Sciatic nerve (tissue), 2 donors: ENCODE measurements around the gene APOE. TPM values are rescaled to one million over a fixed set of nuclear protein-coding genes. Genes with fewer than 3 reads are reported as not detected.

ENCODE experiments used
- ATAC-seq: fragments of 200-7000 bp; cut with Tn5 transposase; one replicate; pipeline ENCODE4 v1.9.1; 2020; ENCODE audit warnings: mild to moderate bottlenecking, moderate library complexity
- DNase-seq: peaks from one replicate; pipeline ENCODE4 v3.0.0-alpha.2; 2020; ENCODE audit warnings: low spot score
- intact Hi-C: fragments of 100-400 bp; cut with DNase I; formaldehyde crosslinking; loops from one replicate; pipeline ENCODE4 v1.14.2; 2022
- total RNA-seq: library from RNA; stranded (reverse); fragmentation: NEBNext Ultra II Directional; extraction: Animal tissue kit (Norgen Biotek cat#: 25700); gene quantifications from one replicate; pipeline ENCODE4 v1.2.1, GENCODE V29; 2021
- donor health status: DM: no; HTN: no; CAD: no.
- donor health status: DM: no; HTN: no; CAD: no.

APOE gene
- total RNA-seq, 1 donor from 2014 or later = 79.3 TPM

DNA sequence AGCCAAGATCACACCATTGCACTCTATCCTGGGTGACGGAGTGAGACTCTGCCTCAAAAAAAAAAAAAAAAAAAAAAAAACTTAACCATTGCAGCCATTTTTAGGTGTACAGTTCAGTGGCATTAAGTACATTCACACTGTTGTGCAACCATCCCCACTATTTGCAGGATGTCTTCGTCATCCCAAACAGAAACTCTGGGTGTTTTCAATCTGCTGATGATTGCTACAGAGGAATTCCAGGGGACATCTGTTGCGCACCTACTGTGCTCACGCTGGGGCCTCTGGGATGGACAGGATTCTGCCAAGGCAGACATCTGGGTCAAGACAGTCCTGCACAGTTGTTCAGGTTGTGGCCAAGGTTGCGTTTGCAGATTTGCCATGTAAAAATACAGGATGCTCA, 34.1 kb downstream of the APOE start:
- intact Hi-C loops = no loop called here
- DNase-seq = no peak
- no peak for ATAC-seq

DNA sequence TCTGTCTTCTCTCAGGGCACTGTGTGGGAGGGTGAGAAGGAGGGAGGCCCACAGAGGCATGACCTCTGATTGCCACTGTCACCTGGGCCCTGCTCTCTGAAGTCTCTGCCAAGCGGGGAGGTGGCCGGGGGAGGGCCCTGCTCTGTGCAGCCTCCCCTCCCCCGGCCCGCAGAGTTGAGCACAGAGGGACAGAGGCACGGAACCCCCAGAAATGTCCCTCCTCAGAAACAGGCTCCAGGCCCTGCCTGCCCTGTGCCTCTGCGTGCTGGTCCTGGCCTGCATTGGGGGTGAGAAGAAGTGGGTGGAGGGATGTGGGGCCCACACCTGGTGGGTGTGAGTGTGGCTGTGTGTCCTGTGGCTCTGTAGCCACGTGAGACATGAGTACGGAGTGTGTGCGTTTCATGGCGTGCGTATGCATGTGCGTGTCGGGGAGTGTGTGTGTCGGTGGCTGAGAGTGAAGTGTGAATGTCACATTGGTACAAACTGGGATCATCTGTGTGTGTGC, 36.5 kb downstream of the APOE start, which contains the start of gene APOC4:
Gene APOC4 (plus strand): TSS at position 171 of the 505 bp plus-strand sequence. CDS start 41 bp downstream, at position 212.
- intact Hi-C loops = no loop called here
- ATAC-seq (no peak), DNase-seq (no peak)

DNA sequence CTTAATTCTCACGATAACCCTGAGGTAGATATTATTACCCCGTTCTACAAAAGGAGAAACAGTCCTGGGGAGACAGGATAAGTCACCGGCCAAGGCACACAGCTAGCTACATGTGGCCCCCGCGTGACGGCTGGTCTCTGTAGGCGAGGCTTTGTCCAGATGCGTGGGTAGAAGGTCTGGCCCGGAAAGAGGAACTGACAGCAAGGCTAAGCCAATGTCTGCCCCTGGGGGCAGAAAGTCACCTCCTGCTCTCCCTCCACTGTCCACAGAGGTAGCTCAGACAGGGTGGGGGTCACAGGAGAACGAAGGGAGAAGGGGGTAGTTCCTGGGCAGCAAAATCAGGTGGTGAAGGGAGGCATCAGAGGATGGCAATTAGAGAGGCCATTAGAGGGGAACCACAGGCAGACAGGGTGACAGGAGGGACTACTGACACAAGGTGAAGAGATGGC, 38.2 kb downstream of the APOE start:
- DNase-seq = peak; percentile 81
- peak; percentile 83 for ATAC-seq
- intact Hi-C loops = no loop called here

DNA sequence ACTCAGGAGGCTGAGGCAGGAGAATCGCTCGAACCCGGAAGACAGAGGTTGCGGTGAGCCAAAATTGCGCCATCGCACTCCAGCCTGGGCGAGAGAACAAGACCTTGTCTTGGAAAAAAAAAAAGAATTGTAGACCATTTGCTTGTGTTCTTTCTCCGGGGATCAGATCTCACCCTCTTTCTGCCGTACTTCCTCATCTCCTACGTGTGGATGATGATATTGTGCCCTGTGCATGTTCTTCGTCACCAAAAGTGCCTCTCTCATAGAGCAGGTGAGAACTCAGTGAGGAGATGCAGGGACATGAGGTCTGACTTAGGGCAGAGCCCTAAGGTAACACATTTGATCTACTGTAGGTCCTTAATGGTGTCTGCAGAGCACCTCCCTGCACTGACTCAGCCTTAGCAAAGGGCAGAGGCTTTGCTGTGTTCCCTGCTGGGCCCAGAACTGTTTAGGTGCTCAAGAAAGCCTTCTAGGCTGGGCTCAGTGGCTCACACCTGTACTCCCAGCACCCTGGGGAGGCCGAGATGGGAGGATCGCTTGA, 41.5 kb downstream of the APOE start:
- DNase-seq (no peak), ATAC-seq (no peak)
- intact Hi-C loops = no loop called here

- intact Hi-C loops = no loop called here
- ATAC-seq (no peak), DNase-seq (no peak)
These were observed 42.6 kb downstream of the APOE start for GRCh38 chr19:44948237-44948636.

- intact Hi-C loops = no loop called here
- DNase-seq (no peak), ATAC-seq (no peak)
These were observed 43.3 kb downstream of the APOE start for GRCh38 chr19:44948763-44949374.

DNA sequence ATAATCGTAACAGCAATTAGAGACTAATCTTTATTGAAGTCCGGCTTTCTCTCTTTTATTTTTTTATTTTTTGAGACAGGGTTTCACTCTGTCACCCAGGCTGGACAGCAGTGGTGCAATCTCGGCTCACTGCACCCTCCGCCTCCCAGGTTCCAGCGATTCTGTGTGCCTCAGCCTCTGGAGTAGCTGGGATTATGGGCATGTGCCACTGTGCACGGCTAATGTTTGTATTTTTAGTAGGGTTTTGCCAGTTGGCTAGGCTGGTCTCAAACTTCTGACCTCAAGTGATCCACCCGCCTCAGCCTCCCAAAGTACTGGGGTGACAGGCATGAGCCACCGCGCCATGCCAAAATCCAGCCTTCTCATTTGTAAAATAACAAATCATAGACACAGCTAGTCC, 44.0 kb downstream of the APOE start:
- no peak for DNase-seq
- ATAC-seq = no peak
- intact Hi-C loops = no loop called here

- DNase-seq = peak; percentile 72
- intact Hi-C loops = no loop called here
- ATAC-seq = peak; percentile 7
These were observed 45.9 kb downstream of the APOE start for GRCh38 chr19:44951179-44952159.

DNA sequence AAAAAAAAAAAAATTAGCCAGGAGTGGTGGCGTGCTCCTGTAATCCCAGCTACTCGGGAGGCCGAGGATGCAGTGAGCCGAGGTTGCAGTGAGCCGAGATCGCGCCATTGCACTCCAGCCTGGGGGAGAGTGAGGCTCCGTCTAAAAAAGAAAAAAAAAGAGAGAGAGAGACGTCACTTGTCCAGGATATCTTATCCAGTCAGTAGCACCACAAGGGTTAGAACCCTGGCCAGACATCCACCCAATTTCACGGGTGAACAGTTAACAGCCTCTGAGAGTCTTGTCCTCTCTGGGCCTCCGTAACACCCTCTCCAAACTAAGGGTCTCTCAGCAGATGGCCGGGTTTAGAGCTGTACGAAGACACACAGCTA, 48.7 kb downstream of the APOE start:
- ATAC-seq = peak; percentile 0
- intact Hi-C loops = no loop called here
- no peak for DNase-seq

- intact Hi-C loops = loop anchor here (5.0 kb wide), 1 partner anchor 53 kb away; no protein-coding TSS in a partner anchor
- ATAC-seq = peak; percentile 97
- DNase-seq = peak; percentile 98
These were observed 49.3 kb downstream of the APOE start, which contains the start of gene CLPTM1 for GRCh38 chr19:44954649-44955504. CLPTM1 (plus strand) TSS chr19:44955380; CDS start chr19:44955396, 16 bp downstream.

- ATAC-seq (peak; percentile 8), DNase-seq (no peak)
- intact Hi-C loops = loop anchor here (5.0 kb wide), 1 partner anchor 53 kb away; no protein-coding TSS in a partner anchor
These were observed 50.2 kb downstream of the APOE start for GRCh38 chr19:44955505-44956439.

DNA sequence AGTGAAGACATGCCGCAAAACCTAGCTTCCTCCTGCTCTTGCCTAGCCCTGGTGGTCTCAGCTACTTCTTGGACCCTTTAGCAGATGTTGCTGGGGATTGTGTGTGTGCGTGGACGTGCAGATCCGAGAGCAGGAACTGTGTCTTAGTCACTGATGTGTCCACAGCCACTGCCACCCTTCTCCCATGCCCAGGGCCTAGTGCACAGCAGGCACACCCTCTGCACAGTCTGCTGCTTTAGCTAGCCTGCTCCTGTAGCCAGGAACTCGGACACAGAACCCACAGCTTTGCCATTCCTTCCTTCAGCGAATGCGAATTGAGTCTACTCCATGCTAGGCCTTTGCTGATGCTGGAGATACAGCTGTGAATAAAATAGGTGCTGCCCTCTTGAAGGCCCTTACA, 51.9 kb downstream of the APOE start:
- no peak for DNase-seq
- no peak for ATAC-seq
- intact Hi-C loops = loop anchor here (5.0 kb wide), 1 partner anchor 55 kb away; no protein-coding TSS in a partner anchor

DNA sequence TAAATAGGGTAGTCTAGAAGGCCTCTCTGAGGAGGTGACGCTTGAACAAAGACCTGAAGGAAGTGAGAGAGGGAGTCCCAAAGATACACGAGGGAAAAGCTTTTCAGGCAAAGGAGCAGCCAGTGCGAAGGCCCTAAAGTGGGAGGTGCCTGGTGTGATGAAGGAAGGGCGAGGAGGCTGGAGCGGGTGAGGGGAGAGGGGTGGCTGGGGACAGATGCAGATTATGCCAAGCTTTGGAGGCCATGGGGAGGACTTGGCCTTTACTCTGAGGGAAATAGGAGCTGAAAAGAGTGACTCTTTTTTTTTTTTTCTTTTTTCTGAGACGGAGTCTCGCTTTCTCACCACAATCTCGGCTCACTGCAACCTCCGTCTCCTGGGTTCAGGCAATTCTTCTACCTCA, 52.5 kb downstream of the APOE start:
- intact Hi-C loops = loop anchor here (5.0 kb wide), 1 partner anchor 56 kb away; no protein-coding TSS in a partner anchor
- DNase-seq (no peak), ATAC-seq (no peak)

Other genes with a start within 250 kb of the APOE start
- 23.4 TPM for gene CEACAM19, start 234.3 kb upstream of the APOE start, total RNA-seq
- gene CEACAM16, start 206.6 kb upstream of the APOE start, total RNA-seq = not detected
- gene BCL3, start 157.1 kb upstream of the APOE start, total RNA-seq = 117 TPM
- gene CBLC, start 127.9 kb upstream of the APOE start, total RNA-seq = not detected
- 164 TPM for gene BCAM, start 96.7 kb upstream of the APOE start, total RNA-seq
- gene NECTIN2, start 59.5 kb upstream of the APOE start, total RNA-seq = 115 TPM
- gene TOMM40, start 14.5 kb upstream of the APOE start, total RNA-seq = 29.1 TPM
- 29.0 TPM for gene APOC1, start 8.8 kb downstream of the APOE start, total RNA-seq
- not detected for gene APOC4, start 36.4 kb downstream of the APOE start, total RNA-seq
- gene APOC2, start 40.3 kb downstream of the APOE start, total RNA-seq = 4.2 TPM
- 105 TPM for gene CLPTM1, start 49.6 kb downstream of the APOE start, total RNA-seq
- gene RELB, start 95.7 kb downstream of the APOE start, total RNA-seq = 27.4 TPM
- gene CLASRP, start 133.2 kb downstream of the APOE start, total RNA-seq = 109 TPM
- 0.45 TPM for gene ZNF296, start 170.7 kb downstream of the APOE start, total RNA-seq
- gene GEMIN7, start 173.5 kb downstream of the APOE start, total RNA-seq = 8.8 TPM
- 19.3 TPM for gene PPP1R37, start 187.4 kb downstream of the APOE start, total RNA-seq